Gastrocnemius medialis (tissue), 4 donors: Measurements from ENCODE around the gene SYCP3. TPM values are rescaled to one million over a fixed set of nuclear protein-coding genes. Genes with fewer than 3 reads are reported as not detected.
"Not testable (repeated sequence)": the region's sequence is repeated elsewhere in the genome, so short reads cannot be mapped to it uniquely, and the experiment has no call there.

Experiments used
- ATAC-seq, 2 donors: fragments of 150-250 bp; one replicate each; pipeline ENCODE4 v1.9.1; 2016
- DNase-seq, 2 donors: peaks; one replicate each; pipeline ENCODE4 v3.0.0-alpha.2; 2019
- H3K27ac ChIP-seq, 4 donors: fragments of 200-600 bp; sonication (generic); 1 replicate in 1 of 4; 2 replicates in 3 of 4; pipeline ENCODE4 v1.5.1; 2016 to 2018; ENCODE audit warnings: mild to moderate bottlenecking in 2 of 4, moderate library complexity in 1 of 4
- H3K27me3 ChIP-seq, 3 donors: fragments of 200-600 bp; sonication (generic) in 2 of 3; 1 replicate in 1 of 3; 2 replicates in 2 of 3; pipeline versions ENCODE4 v1.5.1 to v1.6.0; 2016 to 2019; ENCODE audit warnings: mild to moderate bottlenecking in 1 of 3, moderate library complexity in 1 of 3
- H3K36me3 ChIP-seq, 2 donors: fragments of 200-600 bp; sonication (generic) in 1 of 2; one replicate each; pipeline ENCODE4 v1.5.1; 2017 to 2018
- H3K4me1 ChIP-seq, 2 donors: fragments of 200-600 bp; sonication (generic) in 1 of 2; one replicate each; pipeline ENCODE4 v1.5.1; 2016 to 2017; ENCODE audit warnings: mild to moderate bottlenecking in 2 of 2
- H3K4me3 ChIP-seq, 4 donors: fragments of 200-600 bp; sonication (generic) in 3 of 4; 1 replicate in 1 of 4; 2 replicates in 3 of 4; pipeline ENCODE4 v1.5.1; 2016 to 2019; ENCODE audit warnings: mild to moderate bottlenecking in 2 of 4
- H3K9me3 ChIP-seq, 3 donors: fragments of 200-600 bp; sonication (generic) in 2 of 3; 1 replicate in 1 of 3; 2 replicates in 2 of 3; pipeline ENCODE4 v1.5.1; 2016 to 2019
- CTCF ChIP-seq, 5 experiments: fragments of 450-650 bp in 3 of 5; fragments of 200-600 bp in 2 of 5; sonication (generic) in 2 of 5; IDR thresholded peaks in 4 of 5; conservative IDR thresholded peaks in 1 of 5; 1 replicate in 4 of 5; 2 replicates in 1 of 5; pipeline ENCODE4 v1.5.1; 2016 to 2019; ENCODE audit warnings: antibody characterized with exemption in 5 of 5, mild to moderate bottlenecking in 3 of 5, moderate library complexity in 3 of 5
- POLR2A ChIP-seq, 2 donors: fragments of 450-650 bp; IDR thresholded peaks; one replicate each; pipeline ENCODE4 v1.6.1; 2017; ENCODE audit warnings: antibody characterized with exemption in 2 of 2, mild to moderate bottlenecking in 2 of 2, moderate library complexity in 2 of 2
- in situ Hi-C, 4 donors: fragments of 200-750 bp; cut with MboI; loops; one replicate each; pipeline versions ENCODE4 v1.15.0 to v1.8.0; 2017; ENCODE audit warnings: low sequenced_read_pairs in 4 of 4
- intact Hi-C: fragments of 100-400 bp; cut with DNase I; formaldehyde crosslinking; loops from one replicate; pipeline ENCODE4 v1.15.1; 2023; ENCODE audit warnings: low total_unique reads
- total RNA-seq, 4 donors: library from RNA; depleted of rRNA; stranded (reverse); fragments of >200 nt; gene quantifications; one replicate each; pipeline versions ENCODE4 v1.1.0 to v1.2.3, GENCODE V29; 2016

The SYCP3 gene
- total RNA-seq, 4 donors from 2014 or later: 0.66 TPM; not detected in 3

- in situ Hi-C loops (no loop called here), intact Hi-C loops (no loop called here)
- no peaks in the 10 kb centered on the region for H3K27me3 ChIP-seq
- TF ChIP-seq CTCF (IDR thresholded peaks at IDR 0.05 in 4 of 5, conservative IDR thresholded peaks at IDR 0.05 in 1 of 5) (no peak), POLR2A (IDR thresholded peaks at IDR 0.05) (no peak)
- ATAC-seq (no peak), DNase-seq (no peak)
- H3K4me1 ChIP-seq: no peaks in the 10 kb centered on the region
- no peak overlapping the region for H3K27ac ChIP-seq
- peaks cover 0 to 40% of the 10 kb centered on the region in 2 donors for H3K36me3 ChIP-seq
- H3K4me3 ChIP-seq: no peak overlapping the region
- no peaks in the 10 kb centered on the region for H3K9me3 ChIP-seq
Observed at GRCh38 chr12:101740566-101740965, 1.3 kb upstream of the SYCP3 start.

- no peak overlapping the region for H3K4me3 ChIP-seq
- no peaks in the 10 kb centered on the region for H3K9me3 ChIP-seq
- in situ Hi-C loops: no loop called here
- peaks cover 0 to 28% of the 10 kb centered on the region in 2 donors for H3K36me3 ChIP-seq
- H3K27me3 ChIP-seq: no peaks in the 10 kb centered on the region
- no peak overlapping the region for H3K27ac ChIP-seq
- ATAC-seq: no peak
- intact Hi-C loops: no loop called here
- no peak for TF ChIP-seq POLR2A (IDR thresholded peaks at IDR 0.05)
- no peak for TF ChIP-seq CTCF (IDR thresholded peaks at IDR 0.05 in 4 of 5, conservative IDR thresholded peaks at IDR 0.05 in 1 of 5)
- DNase-seq: no peak
- no peaks in the 10 kb centered on the region for H3K4me1 ChIP-seq
Observed at GRCh38 chr12:101737476-101737875, 1.8 kb downstream of the SYCP3 start.

GRCh38 chr12:101734482-101734881 is 4.8 kb downstream of the SYCP3 start:
- H3K27ac ChIP-seq, H3K9me3 ChIP-seq, intact Hi-C loops, DNase-seq, H3K27me3 ChIP-seq, H3K4me3 ChIP-seq, H3K4me1 ChIP-seq, in situ Hi-C loops: not testable (repeated sequence)
- peak in 1 of 2 donors; percentile 17 for ATAC-seq
- H3K36me3 ChIP-seq: peaks cover 0 to 54% of the 10 kb centered on the region in 2 donors

GRCh38 chr12:101733166-101733565 is 6.1 kb downstream of the SYCP3 start:
- Histone ChIP-seq H3K27ac (no peak overlapping the region), H3K9me3 (no peaks in the 10 kb centered on the region), H3K27me3 (no peaks in the 10 kb centered on the region), H3K4me3 (no peak overlapping the region), H3K36me3 (peaks cover 0 to 56% of the 10 kb centered on the region in 2 donors), H3K4me1 (no peaks in the 10 kb centered on the region)
- ATAC-seq (no peak), DNase-seq (no peak)
- in situ Hi-C loops: no loop called here
- intact Hi-C loops: no loop called here
- TF ChIP-seq CTCF (IDR thresholded peaks at IDR 0.05 in 4 of 5, conservative IDR thresholded peaks at IDR 0.05 in 1 of 5) (no peak), POLR2A (IDR thresholded peaks at IDR 0.05) (no peak)

GRCh38 chr12:101732318-101732717 is 6.9 kb downstream of the SYCP3 start:
- DNase-seq (no peak), ATAC-seq (no peak)
- H3K4me3 ChIP-seq: no peak overlapping the region
- H3K36me3 ChIP-seq: peaks cover 0 to 64% of the 10 kb centered on the region in 2 donors
- in situ Hi-C loops (no loop called here), intact Hi-C loops (no loop called here)
- no peaks in the 10 kb centered on the region for H3K27me3 ChIP-seq
- H3K9me3 ChIP-seq: no peaks in the 10 kb centered on the region
- no peak for TF ChIP-seq POLR2A (IDR thresholded peaks at IDR 0.05)
- no peak for TF ChIP-seq CTCF (IDR thresholded peaks at IDR 0.05 in 4 of 5, conservative IDR thresholded peaks at IDR 0.05 in 1 of 5)
- no peaks in the 10 kb centered on the region for H3K4me1 ChIP-seq
- no peak overlapping the region for H3K27ac ChIP-seq
